ACC112 (cell line): ENCODE measurements around the gene SIPA1L3.

Source experiments
- H2AFZ ChIP-seq: fragments of 200-600 bp; sonication (generic); one replicate; pipeline ENCODE4 v1.6.0; 2017; ENCODE audit warnings: antibody characterized with exemption, low read length; ENCODE audit not compliant: unreplicated experiment
- H3K27ac ChIP-seq: fragments of 200-600 bp; sonication (generic); 2 replicates; pipeline ENCODE4 v1.5.1; 2014; ENCODE audit warnings: low read depth, mild to moderate bottlenecking, antibody characterized with exemption, low read length, moderate library complexity
- H3K27me3 ChIP-seq: fragments of 200-600 bp; sonication (generic); 2 replicates; pipeline ENCODE4 v1.6.1; 2014; ENCODE audit warnings: mild to moderate bottlenecking, antibody characterized with exemption, low read length, moderate library complexity, mixed read lengths; ENCODE audit not compliant: insufficient read depth
- H3K36me3 ChIP-seq: fragments of 200-600 bp; sonication (generic); 2 replicates; pipeline ENCODE4 v1.6.1; 2016; ENCODE audit warnings: mild to moderate bottlenecking, antibody characterized with exemption, low read length, moderate library complexity, mixed read lengths; ENCODE audit not compliant: insufficient read depth
- H3K4me1 ChIP-seq: fragments of 200-600 bp; sonication (generic); one replicate; pipeline ENCODE4 v1.6.1; 2016; ENCODE audit warnings: low read length, mixed read lengths; ENCODE audit not compliant: insufficient read depth, unreplicated experiment, control insufficient read depth
- H3K4me3 ChIP-seq: fragments of 200-600 bp; sonication (generic); 2 replicates; pipeline ENCODE4 v1.5.1; 2014; ENCODE audit warnings: mild to moderate bottlenecking, low read depth, low read length
- H3K79me2 ChIP-seq: fragments of 200-600 bp; sonication (generic); one replicate; pipeline ENCODE4 v1.6.0; 2016; ENCODE audit warnings: low read length; ENCODE audit not compliant: control insufficient read depth, unreplicated experiment, insufficient read depth

The SIPA1L3 gene

GRCh38 chr19:37931881-37932655, 25.1 kb downstream of the SIPA1L3 start:
- H3K4me3 ChIP-seq, result no peak overlapping the region
- H3K79me2 ChIP-seq, result peaks cover 27% of the 10 kb centered on the region
- no peak overlapping the region for H2AFZ ChIP-seq
- H3K27me3 ChIP-seq, result no peaks in the 10 kb centered on the region
- H3K27ac ChIP-seq, result no peak overlapping the region
- H3K36me3 ChIP-seq, result no peaks in the 10 kb centered on the region
- H3K4me1 ChIP-seq, result peaks cover 7% of the 10 kb centered on the region

- H3K27me3 ChIP-seq, result no peaks in the 10 kb centered on the region
- H3K79me2 ChIP-seq, result peaks cover 24% of the 10 kb centered on the region
- H3K4me3 ChIP-seq, result no peak overlapping the region
- peaks cover 7% of the 10 kb centered on the region for H3K4me1 ChIP-seq
- no peak overlapping the region for H2AFZ ChIP-seq
- H3K27ac ChIP-seq, result no peak overlapping the region
- H3K36me3 ChIP-seq, result no peaks in the 10 kb centered on the region
These were observed 26.3 kb downstream of the SIPA1L3 start for GRCh38 chr19:37932985-37933936.

- Histone ChIP-seq H3K79me2 (peaks cover 24% of the 10 kb centered on the region), H3K4me1 (peaks cover 7% of the 10 kb centered on the region), H3K36me3 (no peaks in the 10 kb centered on the region), H3K4me3 (no peak overlapping the region), H3K27me3 (no peaks in the 10 kb centered on the region), H3K27ac (no peak overlapping the region), H2AFZ (no peak overlapping the region)
These were observed 26.9 kb downstream of the SIPA1L3 start for GRCh38 chr19:37933937-37934358.

GRCh38 chr19:37935341-37935740, 28.3 kb downstream of the SIPA1L3 start:
- peaks cover 7% of the 10 kb centered on the region for H3K4me1 ChIP-seq
- H3K79me2 ChIP-seq, result peaks cover 21% of the 10 kb centered on the region
- H3K27me3 ChIP-seq, result no peaks in the 10 kb centered on the region
- no peak overlapping the region for H3K27ac ChIP-seq
- no peak overlapping the region for H3K4me3 ChIP-seq
- no peaks in the 10 kb centered on the region for H3K36me3 ChIP-seq
- H2AFZ ChIP-seq, result no peak overlapping the region

- Histone ChIP-seq H3K27me3 (no peaks in the 10 kb centered on the region), H3K36me3 (no peaks in the 10 kb centered on the region), H3K79me2 (peaks cover 19% of the 10 kb centered on the region), H2AFZ (no peak overlapping the region), H3K4me1 (peaks cover 7% of the 10 kb centered on the region), H3K4me3 (no peak overlapping the region), H3K27ac (no peak overlapping the region)
These were observed 29.2 kb downstream of the SIPA1L3 start for GRCh38 chr19:37936166-37936565.

GRCh38 chr19:37936886-37937285, 29.9 kb downstream of the SIPA1L3 start:
- Histone ChIP-seq H3K79me2 (peaks cover 21% of the 10 kb centered on the region), H3K27me3 (no peaks in the 10 kb centered on the region), H3K27ac (no peak overlapping the region), H3K36me3 (no peaks in the 10 kb centered on the region), H3K4me3 (no peak overlapping the region), H2AFZ (no peak overlapping the region), H3K4me1 (peaks cover 7% of the 10 kb centered on the region)

- peaks cover 7% of the 10 kb centered on the region for H3K4me1 ChIP-seq
- peaks cover 22% of the 10 kb centered on the region for H3K79me2 ChIP-seq
- no peak overlapping the region for H3K4me3 ChIP-seq
- H2AFZ ChIP-seq, result no peak overlapping the region
- H3K27ac ChIP-seq, result no peak overlapping the region
- no peaks in the 10 kb centered on the region for H3K36me3 ChIP-seq
- H3K27me3 ChIP-seq, result no peaks in the 10 kb centered on the region
These were observed 31.3 kb downstream of the SIPA1L3 start for GRCh38 chr19:37938353-37938752.

- Histone ChIP-seq H3K79me2 (peaks cover 9% of the 10 kb centered on the region), H3K27ac (no peak overlapping the region), H3K4me3 (no peak overlapping the region), H3K4me1 (no peaks in the 10 kb centered on the region), H3K27me3 (no peaks in the 10 kb centered on the region), H3K36me3 (no peaks in the 10 kb centered on the region), H2AFZ (no peak overlapping the region)
These were observed 34.9 kb downstream of the SIPA1L3 start for GRCh38 chr19:37941782-37942515.

GRCh38 chr19:37942516-37942902, 35.5 kb downstream of the SIPA1L3 start:
- no peak overlapping the region for H2AFZ ChIP-seq
- H3K79me2 ChIP-seq, result peaks cover 9% of the 10 kb centered on the region
- H3K36me3 ChIP-seq, result no peaks in the 10 kb centered on the region
- no peak overlapping the region for H3K4me3 ChIP-seq
- H3K4me1 ChIP-seq, result no peaks in the 10 kb centered on the region
- no peaks in the 10 kb centered on the region for H3K27me3 ChIP-seq
- no peak overlapping the region for H3K27ac ChIP-seq

- Histone ChIP-seq H3K79me2 (peaks cover 9% of the 10 kb centered on the region), H3K27ac (no peak overlapping the region), H3K36me3 (no peaks in the 10 kb centered on the region), H3K4me1 (no peaks in the 10 kb centered on the region), H2AFZ (no peak overlapping the region), H3K4me3 (no peak overlapping the region), H3K27me3 (no peaks in the 10 kb centered on the region)
These were observed 36.5 kb downstream of the SIPA1L3 start for GRCh38 chr19:37943480-37943879.
